Hepatocyte (in vitro differentiated cells): Measurements from ENCODE around the gene RIN2. TPM values are rescaled to one million over a fixed set of nuclear protein-coding genes. Genes with fewer than 3 reads are reported as not detected.

ENCODE experiments used
- DNase-seq: peaks from one replicate; pipeline ENCODE4 v3.0.0-alpha.2; 2016; ENCODE audit warnings: low spot score
- H2AFZ ChIP-seq: fragments of 200-600 bp; sonication (generic); 2 replicates; pipeline ENCODE4 v1.6.0; 2016; ENCODE audit warnings: antibody characterized with exemption, mild to moderate bottlenecking
- H3K27ac ChIP-seq: fragments of 200-600 bp; sonication (generic); 2 replicates; pipeline ENCODE4 v1.5.1; 2016; ENCODE audit warnings: mild to moderate bottlenecking
- H3K27me3 ChIP-seq: fragments of 200-600 bp; sonication (generic); 2 replicates; pipeline ENCODE4 v1.6.1; 2016
- H3K36me3 ChIP-seq: fragments of 200-600 bp; sonication (generic); replicated peaks from 2 replicates; pipeline ENCODE4 v1.5.1; 2016; ENCODE audit warnings: low read depth; ENCODE audit not compliant: insufficient read depth
- H3K4me1 ChIP-seq: fragments of 200-600 bp; sonication (generic); 2 replicates; pipeline ENCODE4 v1.5.1; 2016; ENCODE audit warnings: mild to moderate bottlenecking, moderate library complexity; ENCODE audit not compliant: insufficient read depth
- H3K4me2 ChIP-seq: fragments of 200-600 bp; sonication (generic); 2 replicates; pipeline ENCODE4 v1.6.0; 2016
- H3K4me3 ChIP-seq: fragments of 200-600 bp; sonication (generic); 2 replicates; pipeline ENCODE4 v1.5.1; 2016; ENCODE audit warnings: mild to moderate bottlenecking
- H3K79me2 ChIP-seq: fragments of 200-600 bp; sonication (generic); 2 replicates; pipeline ENCODE4 v1.6.0; 2017; ENCODE audit warnings: mild to moderate bottlenecking
- H3K9me2 ChIP-seq: fragments of 200-600 bp; sonication (generic); replicated peaks from 2 replicates; pipeline ENCODE4 v1.6.0; 2017; ENCODE audit warnings: mild to moderate bottlenecking; ENCODE audit not compliant: insufficient read depth
- H3K9me3 ChIP-seq: fragments of 200-600 bp; sonication (generic); 2 replicates; pipeline ENCODE4 v1.5.1; 2016; ENCODE audit warnings: low read depth, mild to moderate bottlenecking
- H4K20me1 ChIP-seq: fragments of 200-600 bp; sonication (generic); 2 replicates; pipeline ENCODE4 v1.6.0; 2016; ENCODE audit warnings: mild to moderate bottlenecking; ENCODE audit not compliant: insufficient read depth, poor library complexity, severe bottlenecking
- CTCF ChIP-seq: fragments of 200-600 bp; sonication (generic); IDR thresholded peaks from 2 replicates; pipeline ENCODE4 v1.5.1; 2016; ENCODE audit warnings: antibody characterized with exemption, mild to moderate bottlenecking; ENCODE audit not compliant: poor library complexity
- EZH2 ChIP-seq: fragments of 200-600 bp; sonication (generic); IDR thresholded peaks from 2 replicates; pipeline ENCODE4 v1.6.1; 2016; ENCODE audit warnings: antibody characterized with exemption, mild to moderate bottlenecking, borderline replicate concordance
- EZH2phosphoT487 ChIP-seq: fragments of 200-600 bp; sonication (generic); IDR thresholded peaks from one replicate; pipeline ENCODE4 v1.6.1; 2018; ENCODE audit warnings: antibody characterized with exemption, mild to moderate bottlenecking, low read depth, moderate library complexity; ENCODE audit not compliant: unreplicated experiment, severe bottlenecking
- WGBS: methylation state at CpG from one replicate; pipeline ENCODE4 v1.1.6; 2016; ENCODE audit warnings: low lambda C conversion rate; ENCODE audit errors: missing lambda C conversion rate; 5-methylcytosine and 5-hydroxymethylcytosine counted together
- polyA plus RNA-seq: library from polyadenylated mRNA; unstranded; fragments of >200 nt; fragmentation: Nextera tagmentation; extraction: Ambion mirVana; gene quantifications from 2 replicates; pipeline ENCODE4 v1.2.1, GENCODE V29; 2016
- total RNA-seq: library from RNA; depleted of rRNA; stranded (reverse); fragments of >200 nt; gene quantifications from 2 replicates; pipeline ENCODE4 v1.2.3, GENCODE V29; 2014

The RIN2 gene
- total and polyA plus RNA-seq, 2 experiments from 2014 or later, result 24.5 to 39.0 TPM

- WGBS, result 98% methylated on average over 4 of the region's 4 CpGs
- DNase-seq, result no peak
- peaks cover 15% of the 10 kb centered on the region for H3K4me1 ChIP-seq
- H3K4me3 ChIP-seq, result no peak overlapping the region
- TF ChIP-seq CTCF (no peak), EZH2 (no peak), EZH2phosphoT487 (no peak)
- no peaks in the 10 kb centered on the region for H3K9me2 ChIP-seq
- no peaks in the 10 kb centered on the region for H4K20me1 ChIP-seq
- H3K9me3 ChIP-seq, result no peaks in the 10 kb centered on the region
- no peak overlapping the region for H2AFZ ChIP-seq
- H3K79me2 ChIP-seq, result peaks cover 62% of the 10 kb centered on the region
- no peak overlapping the region for H3K4me2 ChIP-seq
- H3K27me3 ChIP-seq, result no peaks in the 10 kb centered on the region
- peak overlapping the region; percentile 89 for H3K27ac ChIP-seq
- no peaks in the 10 kb centered on the region for H3K36me3 ChIP-seq
These were observed 7.9 kb downstream of the RIN2 start for GRCh38 chr20:19765913-19766312.

- Histone ChIP-seq H3K79me2 (peaks cover 60% of the 10 kb centered on the region), H3K9me2 (no peaks in the 10 kb centered on the region), H3K9me3 (no peaks in the 10 kb centered on the region), H4K20me1 (no peaks in the 10 kb centered on the region), H3K4me2 (peak overlapping the region; percentile 53), H3K36me3 (no peaks in the 10 kb centered on the region), H3K27me3 (no peaks in the 10 kb centered on the region), H3K4me3 (no peak overlapping the region), H3K27ac (peak overlapping the region; percentile 89), H3K4me1 (peaks cover 17% of the 10 kb centered on the region), H2AFZ (no peak overlapping the region)
- TF ChIP-seq CTCF, result no peak
- TF ChIP-seq EZH2, result no peak
- no peak for TF ChIP-seq EZH2phosphoT487
- 47% methylated on average over 4 of the region's 4 CpGs for WGBS
- DNase-seq, result peak; percentile 34
These were observed 9.0 kb downstream of the RIN2 start for GRCh38 chr20:19767070-19767469.

GRCh38 chr20:19768325-19768842, 10.3 kb downstream of the RIN2 start:
- no peak overlapping the region for H2AFZ ChIP-seq
- no peaks in the 10 kb centered on the region for H3K36me3 ChIP-seq
- no peaks in the 10 kb centered on the region for H3K9me2 ChIP-seq
- DNase-seq, result no peak
- H3K27me3 ChIP-seq, result no peaks in the 10 kb centered on the region
- WGBS, result 92% methylated on average over 7 of the region's 7 CpGs
- H4K20me1 ChIP-seq, result no peaks in the 10 kb centered on the region
- no peak overlapping the region for H3K4me3 ChIP-seq
- no peak overlapping the region for H3K27ac ChIP-seq
- peaks cover 17% of the 10 kb centered on the region for H3K4me1 ChIP-seq
- peaks cover 55% of the 10 kb centered on the region for H3K79me2 ChIP-seq
- H3K4me2 ChIP-seq, result no peak overlapping the region
- H3K9me3 ChIP-seq, result no peaks in the 10 kb centered on the region
- no peak for TF ChIP-seq CTCF
- no peak for TF ChIP-seq EZH2
- no peak for TF ChIP-seq EZH2phosphoT487

- Histone ChIP-seq H3K27ac (no peak overlapping the region), H3K4me2 (no peak overlapping the region), H3K9me2 (no peaks in the 10 kb centered on the region), H3K4me3 (no peak overlapping the region), H3K9me3 (no peaks in the 10 kb centered on the region), H3K79me2 (peaks cover 52% of the 10 kb centered on the region), H3K4me1 (peaks cover 21% of the 10 kb centered on the region), H4K20me1 (no peaks in the 10 kb centered on the region), H3K27me3 (no peaks in the 10 kb centered on the region), H2AFZ (no peak overlapping the region), H3K36me3 (no peaks in the 10 kb centered on the region)
- WGBS, result 74% methylated on average over 2 of the region's 2 CpGs
- TF ChIP-seq EZH2phosphoT487, result no peak
- TF ChIP-seq CTCF, result no peak
- no peak for TF ChIP-seq EZH2
- no peak for DNase-seq
These were observed 11.4 kb downstream of the RIN2 start for GRCh38 chr20:19769507-19769906.
